K562 (cell line): Measurements from ENCODE around the gene MBIP. TPM values are rescaled to one million over a fixed set of nuclear protein-coding genes. Genes with fewer than 3 reads are reported as not detected.

Source experiments
- ATAC-seq: fragments of 200-7000 bp; cut with Tn5 transposase; 3 replicates; pipeline ENCODE4 v1.9.1; 2020; ENCODE audit warnings: moderate library complexity
- BruUV-seq: library from RNA; stranded (reverse); fragments of 400-500 nt; replicated peaks from 2 replicates; lab custom pipeline; 2021; lab: Mats Ljungman, UMichigan
- CTCF ChIA-PET: fragments of 300-600 bp; formaldehyde crosslinking; extraction: SDS; loops from one replicate; lab custom pipeline; 2021; ENCODE audit warnings: low intra/inter-chr PET ratio; lab: Yijun Ruan, JAX
- POLR2A ChIA-PET: fragments of 300-600, 350-650 bp; sonication (Branson Sonifier 250); formaldehyde crosslinking; extraction: SDS; loops from one replicate; lab custom pipeline; 2021; ENCODE audit warnings: antibody characterized with exemption, inconsistent platforms; lab: Yijun Ruan, JAX
- DNase-seq, 4 experiments: peaks; one replicate each; pipeline versions ENCODE4 v3.0.0 to v3.0.0-alpha.2; 2011 to 2018; ENCODE audit warnings: low spot score in 3 of 4, mixed read lengths in 3 of 4; ENCODE audit errors: extremely low read depth in 1 of 4
- FAIRE-seq: peaks from 2 replicates; lab custom pipeline; 2011; peaks lifted over from hg19 to GRCh38; lab: Jason Lieb, UNC
- H2AFZ ChIP-seq: 2 replicates; pipeline ENCODE4 v1.6.0; 2011; ENCODE audit warnings: low read depth, low read length, control low read depth, inconsistent platforms
- H3K27ac ChIP-seq: fragments of 200-600 bp; 3 replicates; pipeline ENCODE4 v1.8.0; 2011; ENCODE audit warnings: low read depth, mild to moderate bottlenecking, control low read depth, inconsistent platforms, low read length, moderate library complexity, mixed read lengths; ENCODE audit errors: extremely low read depth
- H3K27me3 ChIP-seq, 2 experiments: fragments of 300-600 bp in 1 of 2; 2 replicates in 1 of 2; 3 replicates in 1 of 2; pipeline versions ENCODE4 v1.6.0 to v1.8.0; 2011; ENCODE audit warnings: inconsistent platforms in 2 of 2, low read length in 2 of 2, mild to moderate bottlenecking in 1 of 2, mixed read lengths in 1 of 2, moderate library complexity in 1 of 2; ENCODE audit not compliant: control insufficient read depth in 2 of 2, insufficient read depth in 2 of 2
- H3K36me3 ChIP-seq: fragments of 300-600 bp; 3 replicates; pipeline ENCODE4 v1.8.0; 2011; ENCODE audit warnings: mild to moderate bottlenecking, low read length, inconsistent platforms; ENCODE audit not compliant: control insufficient read depth, insufficient read depth
- H3K4me1 ChIP-seq, 2 experiments: fragments of 200-600 bp in 1 of 2; replicated peaks in 1 of 2; 2 replicates in 1 of 2; 3 replicates in 1 of 2; pipeline versions ENCODE4 v1.5.1 to v1.8.0; 2011; ENCODE audit warnings: inconsistent platforms in 2 of 2, low read length in 2 of 2, mild to moderate bottlenecking in 1 of 2, mixed read lengths in 1 of 2, moderate library complexity in 1 of 2; ENCODE audit not compliant: control insufficient read depth in 2 of 2, insufficient read depth in 2 of 2
- H3K4me2 ChIP-seq: 2 replicates; pipeline ENCODE4 v1.6.1; 2011; ENCODE audit warnings: low read length, control low read depth, inconsistent platforms, mixed read lengths; ENCODE audit not compliant: insufficient read depth
- H3K4me3 ChIP-seq: fragments of 200-600 bp; sonication (generic), shearing (Covaris generic); 2 replicates; pipeline ENCODE4 v1.5.1; 2016; ENCODE audit warnings: control low read depth, inconsistent platforms
- H3K79me2 ChIP-seq: fragments of 200-600 bp; 3 replicates; pipeline ENCODE4 v1.8.0; 2011; ENCODE audit warnings: low read length, inconsistent platforms; ENCODE audit not compliant: control insufficient read depth, insufficient read depth
- H3K9ac ChIP-seq, 2 experiments: 2 replicates each; pipeline versions ENCODE4 v1.6.0 to v1.6.1; 2011; ENCODE audit warnings: low read depth in 2 of 2, low read length in 2 of 2, control low read depth in 1 of 2, inconsistent platforms in 1 of 2, mild to moderate bottlenecking in 1 of 2, mixed read lengths in 1 of 2; ENCODE audit not compliant: insufficient read depth in 1 of 2
- H3K9me1 ChIP-seq: one replicate; pipeline ENCODE4 v1.6.0; 2011; ENCODE audit warnings: inconsistent platforms, mild to moderate bottlenecking, low read length, moderate library complexity; ENCODE audit not compliant: control insufficient read depth, insufficient read depth
- H3K9me3 ChIP-seq: replicated peaks from 2 replicates; pipeline ENCODE4 v1.5.1; 2011; ENCODE audit warnings: low read depth, low read length, inconsistent platforms; ENCODE audit not compliant: control insufficient read depth, insufficient read depth
- H4K20me1 ChIP-seq: replicated peaks from 2 replicates; pipeline ENCODE4 v1.6.1; 2011; ENCODE audit warnings: low read length, inconsistent platforms, mixed read lengths; ENCODE audit not compliant: control insufficient read depth, insufficient read depth
- CBFB ChIP-seq: sonication (generic); formaldehyde crosslinking; IDR thresholded peaks from 2 replicates; pipeline ENCODE4 v1.4.0; 2020; ENCODE audit warnings: mild to moderate bottlenecking, missing genetic modification reagents
- FOSL1 ChIP-seq: fragments of 200-800 bp; sonication (Bioruptor generic); conservative IDR thresholded peaks from 2 replicates; pipeline ENCODE4 v1.6.1; 2016; ENCODE audit warnings: missing genetic modification characterization, missing compliant biosample characterization
- FOXJ3 ChIP-seq: sonication (generic); formaldehyde crosslinking; IDR thresholded peaks from 2 replicates; pipeline ENCODE4 v1.4.0; 2020; ENCODE audit warnings: mild to moderate bottlenecking, missing genetic modification reagents
- GTF2A2 ChIP-seq: IDR thresholded peaks from 2 replicates; pipeline ENCODE4 v1.6.1; 2016; ENCODE audit warnings: mild to moderate bottlenecking, missing genetic modification characterization, missing compliant biosample characterization
- ILK ChIP-seq: fragments of 450-650 bp; IDR thresholded peaks from 2 replicates; pipeline ENCODE4 v1.6.1; 2016; ENCODE audit warnings: missing genetic modification characterization, low read depth, mild to moderate bottlenecking, missing compliant biosample characterization, moderate library complexity, borderline replicate concordance
- LCOR ChIP-seq: sonication (generic); formaldehyde crosslinking; IDR thresholded peaks from 2 replicates; pipeline ENCODE4 v1.8.0; 2022; ENCODE audit warnings: mild to moderate bottlenecking, missing genetic modification reagents
- MTA1 ChIP-seq: fragments of 450-650 bp; IDR thresholded peaks from 2 replicates; pipeline ENCODE4 v1.6.1; 2017; ENCODE audit warnings: borderline replicate concordance
- RBFOX2 ChIP-seq: fragments of 200-400 bp; formaldehyde crosslinking; IDR thresholded peaks from 2 replicates; pipeline ENCODE4 v1.6.1; 2017; ENCODE audit warnings: low read depth, mild to moderate bottlenecking, low read length, moderate library complexity
- XRCC5 ChIP-seq: fragments of 200-400 bp; formaldehyde crosslinking; IDR thresholded peaks from 2 replicates; pipeline ENCODE4 v1.6.1; 2017; ENCODE audit warnings: low read depth, mild to moderate bottlenecking, low read length
- ZNF121 ChIP-seq: sonication (generic); formaldehyde crosslinking; conservative IDR thresholded peaks from 2 replicates; pipeline ENCODE4 v1.8.0; 2022; ENCODE audit warnings: missing genetic modification reagents
- ZNF316 ChIP-seq: fragments of 450-650 bp; IDR thresholded peaks from 2 replicates; pipeline ENCODE4 v1.6.1; 2016
- ZNF57 ChIP-seq: fragments of 450-650 bp; formaldehyde crosslinking; IDR thresholded peaks from 2 replicates; pipeline ENCODE4 v1.4.0; 2020; ENCODE audit warnings: mild to moderate bottlenecking, moderate library complexity
- WGBS: fragments of 100-300 bp; shearing (Covaris generic); methylation state at CpG from one replicate; pipeline ENCODE4 v1.1.6; 2016; ENCODE audit warnings: low coverage, mixed read lengths; ENCODE audit not compliant: insufficient coverage; ENCODE audit errors: missing lambda C conversion rate; 5-methylcytosine and 5-hydroxymethylcytosine counted together
- in situ Hi-C: fragments of 300-500 bp; cut with MboI; formaldehyde crosslinking; loops from 4 replicates; pipeline ENCODE4 v1.15.0; 2018; ENCODE audit warnings: inconsistent platforms, mixed read lengths
- intact Hi-C: fragments of 100-400 bp; cut with micrococcal nuclease; formaldehyde crosslinking; loops from 2 replicates; pipeline ENCODE4 v1.14.2; 2022
- polyA plus RNA-seq, 8 experiments: library from polyadenylated mRNA; depleted of rRNA in 4 of 8; stranded (reverse) in 5 of 8; unstranded in 3 of 8; fragments of >200 nt; fragmentation: Nextera tagmentation in 2 of 8; fragmentation: Illumina TruSeq in 1 of 8; extraction: Ambion mirVana in 2 of 8; extraction: Trizol in 1 of 8; gene quantifications; 2 replicates each; pipeline versions ENCODE4 v1.2.1 to v1.2.3, GENCODE V29; 2011 to 2014; ENCODE audit warnings: inconsistent platforms in 1 of 8, missing spikeins in 1 of 8
- total RNA-seq, 7 experiments: library from RNA; depleted of rRNA in 6 of 7; stranded (reverse); fragments of >200 nt in 6 of 7; fragmentation: Illumina TruSeq in 2 of 7; extraction: Trizol in 2 of 7; gene quantifications; 2 replicates each; pipeline versions ENCODE4 v1.2.1 to v1.2.3, GENCODE V29; 2011 to 2021; ENCODE audit warnings: low replicate concordance in 1 of 7
- TF ChIP-seq, protein P1 (sequence below): fragments of 450-650 bp; formaldehyde crosslinking; IDR thresholded peaks from 2 replicates; pipeline ENCODE4 v1.4.0; 2022; ENCODE audit warnings: missing genetic modification characterization
- TF ChIP-seq, protein P2 (sequence below), 2 experiments: fragments of 450-650 bp in 1 of 2; sonication (generic) in 1 of 2; formaldehyde crosslinking; conservative IDR thresholded peaks; 2 replicates each; pipeline versions ENCODE4 v1.4.0 to v1.8.1; 2020 to 2022; ENCODE audit warnings: mild to moderate bottlenecking in 1 of 2, missing genetic modification reagents in 1 of 2
- TF ChIP-seq, protein P3 (sequence below): fragments of 250-450 bp; sonication (Bioruptor Pico); IDR thresholded peaks from 2 replicates; pipeline ENCODE4 v1.5.0; 2022; ENCODE audit warnings: mild to moderate bottlenecking

The MBIP gene
- total and polyA plus RNA-seq, 9 of the 15 experiments (the other 6 are each of a cell fraction or from before 2014, with no cell fraction given), result 8.4 to 31.1 (median 19.4) TPM

DNA sequence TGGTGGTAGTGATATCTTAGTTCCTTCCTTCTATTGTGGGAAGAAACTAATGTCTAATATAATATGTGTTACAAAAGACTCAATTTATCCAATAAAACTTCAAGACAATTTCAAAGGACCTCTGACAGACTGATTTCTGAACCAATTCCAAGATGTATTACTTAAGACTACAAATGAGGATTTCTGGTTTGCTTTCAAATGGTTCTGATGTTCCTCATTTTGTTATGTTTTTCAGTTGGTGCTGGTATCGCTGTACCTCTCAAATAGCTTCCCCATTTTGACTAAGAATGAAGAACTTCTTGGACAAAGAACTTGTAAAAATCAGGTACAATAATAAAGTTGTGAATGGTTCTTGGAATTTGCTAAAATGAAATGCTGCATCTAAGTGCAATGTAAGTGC, 19.4 kb upstream of the MBIP start:
- Histone ChIP-seq H3K79me2 (no peaks in the 10 kb centered on the region), H3K4me3 (no peak overlapping the region), H3K36me3 (no peaks in the 10 kb centered on the region), H3K27ac (no peak overlapping the region), H3K27me3 (no peaks in the 10 kb centered on the region), H3K9me1 (no peaks in the 10 kb centered on the region), H3K4me2 (no peak overlapping the region), H3K9ac (no peak overlapping the region), H3K9me3 (no peaks in the 10 kb centered on the region), H4K20me1 (no peaks in the 10 kb centered on the region), H3K4me1 (no peaks in the 10 kb centered on the region)
- intact Hi-C loops (no loop called here), in situ Hi-C loops (no loop called here)
- BruUV-seq, result no TSS peak
- ATAC-seq (no peak), FAIRE-seq (no peak), DNase-seq (no peak)
- POLR2A ChIA-PET, result no interaction called here
- no peak for TF ChIP-seq MTA1
- TF ChIP-seq, protein P1, sequence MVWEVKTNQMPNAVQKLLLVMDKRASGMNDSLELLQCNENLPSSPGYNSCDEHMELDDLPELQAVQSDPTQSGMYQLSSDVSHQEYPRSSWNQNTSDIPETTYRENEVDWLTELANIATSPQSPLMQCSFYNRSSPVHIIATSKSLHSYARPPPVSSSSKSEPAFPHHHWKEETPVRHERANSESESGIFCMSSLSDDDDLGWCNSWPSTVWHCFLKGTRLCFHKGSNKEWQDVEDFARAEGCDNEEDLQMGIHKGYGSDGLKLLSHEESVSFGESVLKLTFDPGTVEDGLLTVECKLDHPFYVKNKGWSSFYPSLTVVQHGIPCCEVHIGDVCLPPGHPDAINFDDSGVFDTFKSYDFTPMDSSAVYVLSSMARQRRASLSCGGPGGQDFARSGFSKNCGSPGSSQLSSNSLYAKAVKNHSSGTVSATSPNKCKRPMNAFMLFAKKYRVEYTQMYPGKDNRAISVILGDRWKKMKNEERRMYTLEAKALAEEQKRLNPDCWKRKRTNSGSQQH (CRISPR knock-in tag), result no peak
- TF ChIP-seq RBFOX2, result no peak
- TF ChIP-seq, protein P2, sequence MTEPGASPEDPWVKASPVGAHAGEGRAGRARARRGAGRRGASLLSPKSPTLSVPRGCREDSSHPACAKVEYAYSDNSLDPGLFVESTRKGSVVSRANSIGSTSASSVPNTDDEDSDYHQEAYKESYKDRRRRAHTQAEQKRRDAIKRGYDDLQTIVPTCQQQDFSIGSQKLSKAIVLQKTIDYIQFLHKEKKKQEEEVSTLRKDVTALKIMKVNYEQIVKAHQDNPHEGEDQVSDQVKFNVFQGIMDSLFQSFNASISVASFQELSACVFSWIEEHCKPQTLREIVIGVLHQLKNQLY (CRISPR knock-in tag; conservative IDR thresholded peaks at IDR 0.05), result no peak
- TF ChIP-seq, protein P3, sequence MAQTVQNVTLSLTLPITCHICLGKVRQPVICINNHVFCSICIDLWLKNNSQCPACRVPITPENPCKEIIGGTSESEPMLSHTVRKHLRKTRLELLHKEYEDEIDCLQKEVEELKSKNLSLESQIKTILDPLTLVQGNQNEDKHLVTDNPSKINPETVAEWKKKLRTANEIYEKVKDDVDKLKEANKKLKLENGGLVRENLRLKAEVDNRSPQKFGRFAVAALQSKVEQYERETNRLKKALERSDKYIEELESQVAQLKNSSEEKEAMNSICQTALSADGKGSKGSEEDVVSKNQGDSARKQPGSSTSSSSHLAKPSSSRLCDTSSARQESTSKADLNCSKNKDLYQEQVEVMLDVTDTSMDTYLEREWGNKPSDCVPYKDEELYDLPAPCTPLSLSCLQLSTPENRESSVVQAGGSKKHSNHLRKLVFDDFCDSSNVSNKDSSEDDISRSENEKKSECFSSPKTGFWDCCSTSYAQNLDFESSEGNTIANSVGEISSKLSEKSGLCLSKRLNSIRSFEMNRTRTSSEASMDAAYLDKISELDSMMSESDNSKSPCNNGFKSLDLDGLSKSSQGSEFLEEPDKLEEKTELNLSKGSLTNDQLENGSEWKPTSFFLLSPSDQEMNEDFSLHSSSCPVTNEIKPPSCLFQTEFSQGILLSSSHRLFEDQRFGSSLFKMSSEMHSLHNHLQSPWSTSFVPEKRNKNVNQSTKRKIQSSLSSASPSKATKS (CRISPR knock-in tag), result no peak
- TF ChIP-seq FOSL1 (tag), result no peak
- no peak for TF ChIP-seq XRCC5
- TF ChIP-seq GTF2A2 (tag), result no peak
- TF ChIP-seq ZNF121 (CRISPR knock-in tag), result no peak
- no peak for TF ChIP-seq ZNF316
- no peak for TF ChIP-seq LCOR (CRISPR knock-in tag)
- TF ChIP-seq FOXJ3, result no peak
- TF ChIP-seq ILK (tag), result no peak
- no peak for TF ChIP-seq CBFB (CRISPR knock-in tag)
- TF ChIP-seq ZNF57 (CRISPR knock-in tag), result no peak
- TF ChIP-seq, all 486 proteins: peak for 0
- no peak overlapping the region for H2AFZ ChIP-seq
- WGBS, result 0% methylated on average over 1 of the region's 1 CpG
- CTCF ChIA-PET, result no interaction called here
